Measurements from ENCODE around the gene FZD2.

Gene FZD2

GRCh38 chr17:44601539-44601938 is 44.3 kb downstream of the FZD2 start:
- Mint-ChIP-seq H3K4me1 (ENCODE audit: low read depth) (peaks cover 6% of the 10 kb centered on the region), H3K27ac (no peak overlapping the region), H3K27me3 (peaks cover 3% of the 10 kb centered on the region), H3K4me3 (no peak overlapping the region), H3K36me3 (ENCODE audit: low read depth) (no peaks in the 10 kb centered on the region), H3K9me3 (no peaks in the 10 kb centered on the region)
- intact Hi-C loops (cut with micrococcal nuclease), result no loop called here

GRCh38 chr17:44601973-44602372 is 44.7 kb downstream of the FZD2 start:
- Mint-ChIP-seq H3K4me1 (ENCODE audit: low read depth) (peaks cover 6% of the 10 kb centered on the region), H3K9me3 (no peaks in the 10 kb centered on the region), H3K4me3 (no peak overlapping the region), H3K36me3 (ENCODE audit: low read depth) (no peaks in the 10 kb centered on the region), H3K27me3 (peaks cover 3% of the 10 kb centered on the region), H3K27ac (no peak overlapping the region)
- intact Hi-C loops (cut with micrococcal nuclease), result no loop called here

GRCh38 chr17:44602390-44602789 is 45.1 kb downstream of the FZD2 start:
- H3K4me3 Mint-ChIP-seq, result no peak overlapping the region
- H3K36me3 Mint-ChIP-seq (ENCODE audit: low read depth), result no peaks in the 10 kb centered on the region
- intact Hi-C loops (cut with micrococcal nuclease), result no loop called here
- peaks cover 6% of the 10 kb centered on the region for H3K4me1 Mint-ChIP-seq (ENCODE audit: low read depth)
- H3K9me3 Mint-ChIP-seq, result no peaks in the 10 kb centered on the region
- H3K27me3 Mint-ChIP-seq, result peaks cover 3% of the 10 kb centered on the region
- no peak overlapping the region for H3K27ac Mint-ChIP-seq

GRCh38 chr17:44602970-44603369 is 45.7 kb downstream of the FZD2 start:
- H3K4me1 Mint-ChIP-seq (ENCODE audit: low read depth), result peaks cover 6% of the 10 kb centered on the region
- no peak overlapping the region for H3K4me3 Mint-ChIP-seq
- peaks cover 3% of the 10 kb centered on the region for H3K27me3 Mint-ChIP-seq
- H3K36me3 Mint-ChIP-seq (ENCODE audit: low read depth), result no peaks in the 10 kb centered on the region
- H3K27ac Mint-ChIP-seq, result no peak overlapping the region
- H3K9me3 Mint-ChIP-seq, result no peaks in the 10 kb centered on the region
- intact Hi-C loops (cut with micrococcal nuclease), result no loop called here

- H3K4me3 Mint-ChIP-seq, result no peak overlapping the region
- intact Hi-C loops (cut with micrococcal nuclease), result no loop called here
- peaks cover 5% of the 10 kb centered on the region for H3K27me3 Mint-ChIP-seq
- H3K36me3 Mint-ChIP-seq (ENCODE audit: low read depth), result no peaks in the 10 kb centered on the region
- no peaks in the 10 kb centered on the region for H3K9me3 Mint-ChIP-seq
- H3K4me1 Mint-ChIP-seq (ENCODE audit: low read depth), result peaks cover 13% of the 10 kb centered on the region
- H3K27ac Mint-ChIP-seq, result no peak overlapping the region
Measured at GRCh38 chr17:44604116-44604761, 47.0 kb downstream of the FZD2 start.

GRCh38 chr17:44604768-44605485 is 47.6 kb downstream of the FZD2 start:
- no peaks in the 10 kb centered on the region for H3K9me3 Mint-ChIP-seq
- H3K36me3 Mint-ChIP-seq (ENCODE audit: low read depth), result no peaks in the 10 kb centered on the region
- peaks cover 5% of the 10 kb centered on the region for H3K27me3 Mint-ChIP-seq
- H3K4me3 Mint-ChIP-seq, result no peak overlapping the region
- H3K27ac Mint-ChIP-seq, result no peak overlapping the region
- peaks cover 20% of the 10 kb centered on the region for H3K4me1 Mint-ChIP-seq (ENCODE audit: low read depth)
- intact Hi-C loops (cut with micrococcal nuclease), result no loop called here

GRCh38 chr17:44606658-44607057 is 49.4 kb downstream of the FZD2 start:
- H3K9me3 Mint-ChIP-seq, result no peaks in the 10 kb centered on the region
- no peaks in the 10 kb centered on the region for H3K36me3 Mint-ChIP-seq (ENCODE audit: low read depth)
- intact Hi-C loops (cut with micrococcal nuclease), result no loop called here
- H3K4me3 Mint-ChIP-seq, result no peak overlapping the region
- peaks cover 5% of the 10 kb centered on the region for H3K27me3 Mint-ChIP-seq
- no peak overlapping the region for H3K27ac Mint-ChIP-seq
- H3K4me1 Mint-ChIP-seq (ENCODE audit: low read depth), result peaks cover 35% of the 10 kb centered on the region

GRCh38 chr17:44607836-44608690 is 50.8 kb downstream of the FZD2 start:
- Mint-ChIP-seq H3K9me3 (no peaks in the 10 kb centered on the region), H3K27me3 (peaks cover 2% of the 10 kb centered on the region), H3K4me1 (ENCODE audit: low read depth) (peaks cover 37% of the 10 kb centered on the region), H3K36me3 (ENCODE audit: low read depth) (no peaks in the 10 kb centered on the region), H3K4me3 (no peak overlapping the region), H3K27ac (peak overlapping the region; percentile 45)
- intact Hi-C loops (cut with micrococcal nuclease), result no loop called here

GRCh38 chr17:44608727-44609435 is 51.6 kb downstream of the FZD2 start:
- Mint-ChIP-seq H3K9me3 (no peaks in the 10 kb centered on the region), H3K4me1 (ENCODE audit: low read depth) (peaks cover 37% of the 10 kb centered on the region), H3K4me3 (no peak overlapping the region), H3K27ac (peak overlapping the region; percentile 45), H3K36me3 (ENCODE audit: low read depth) (no peaks in the 10 kb centered on the region), H3K27me3 (peaks cover 2% of the 10 kb centered on the region)
- intact Hi-C loops (cut with micrococcal nuclease), result no loop called here

- H3K4me3 Mint-ChIP-seq, result no peak overlapping the region
Measured at GRCh38 chr17:44610331-44610730, 53.0 kb downstream of the FZD2 start.

More at GRCh38 chr17:44610331-44610730, 53.0 kb downstream of the FZD2 start:
- no peaks in the 10 kb centered on the region for H3K36me3 Mint-ChIP-seq (ENCODE audit: low read depth)
- intact Hi-C loops (cut with micrococcal nuclease), result no loop called here
- H3K9me3 Mint-ChIP-seq, result no peaks in the 10 kb centered on the region
- no peak overlapping the region for H3K27ac Mint-ChIP-seq
- H3K4me1 Mint-ChIP-seq (ENCODE audit: low read depth), result peaks cover 36% of the 10 kb centered on the region
- H3K27me3 Mint-ChIP-seq, result peaks cover 2% of the 10 kb centered on the region
